ENCODE measurements around the gene PARVG.

DNA sequence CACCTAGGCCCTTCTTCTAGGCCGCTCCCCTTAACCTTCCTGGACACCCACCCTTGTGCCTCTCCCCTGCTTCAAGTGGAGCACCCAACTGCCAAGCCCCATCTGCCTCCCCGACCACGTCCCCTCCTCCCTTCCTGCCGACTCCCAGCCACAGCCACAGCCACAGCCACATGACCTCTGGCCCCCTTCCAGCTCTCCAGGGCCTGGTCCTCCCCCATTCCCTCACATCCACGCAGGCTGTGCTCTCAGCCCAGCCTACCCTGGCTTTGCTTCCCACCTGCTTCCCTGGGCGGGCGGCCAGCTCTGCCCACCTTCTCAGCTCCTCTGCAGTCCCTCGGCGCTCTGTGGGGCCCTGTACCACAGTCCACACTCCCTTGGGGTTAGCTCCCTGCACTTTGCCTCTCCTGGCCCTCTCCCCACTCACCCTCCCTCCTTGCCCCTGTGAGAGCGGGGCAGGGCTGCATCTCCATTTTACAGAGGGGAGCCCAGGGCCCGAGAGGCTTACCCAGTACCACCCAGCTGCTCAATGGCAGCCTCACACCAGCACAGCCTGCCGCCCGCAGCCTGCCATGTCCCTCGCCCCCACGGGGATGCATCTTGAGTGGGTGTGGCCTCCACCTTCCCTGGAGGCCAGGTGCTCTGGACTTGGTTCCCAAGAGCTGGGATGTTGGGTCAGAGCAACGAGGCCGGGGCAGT is 20.3 kb downstream of the PARVG start:
- TF ChIP-seq CTCF (conservative IDR thresholded peaks at IDR 0.05; ENCODE audit: low read depth, low read length) (no peak), EZH2 (IDR thresholded peaks at IDR 0.05; ENCODE audit: borderline replicate concordance, low read depth, low read length, poor library complexity, severe bottlenecking) (no peak)

Data from A673 (cell line).